GM12892 (cell line): Measurements from ENCODE around the gene ZNF595. TPM values are rescaled to one million over a fixed set of nuclear protein-coding genes. Genes with fewer than 3 reads are reported as not detected.
"Not testable (repeated sequence)": the region's sequence is repeated elsewhere in the genome, so short reads cannot be mapped to it uniquely, and the experiment has no call there.

Source experiments
- DNase-seq: peaks from one replicate; pipeline ENCODE4 v3.0.0; 2011; ENCODE audit not compliant: insufficient read length
- FAIRE-seq: peaks from 2 replicates; lab custom pipeline; 2011; peaks lifted over from hg19 to GRCh38; lab: Jason Lieb, UNC
- polyA plus RNA-seq: library from polyadenylated mRNA; unstranded; fragments of >200 nt; gene quantifications from one replicate; pipeline ENCODE4 v1.2.1, GENCODE V29; 2012; ENCODE audit warnings: missing spikeins, inconsistent platforms; ENCODE audit not compliant: missing spikeins

Gene ZNF595
- 2.9 TPM for polyA plus RNA-seq

GRCh38 chr4:52804-53479 is at the start of gene ZNF595:
Gene ZNF595, plus strand, starts transcription at chr4:53321. Its CDS starts 168 bp downstream, at chr4:53489.
- DNase-seq, FAIRE-seq: not testable (repeated sequence)

GRCh38 chr4:9937-10870 is 42.9 kb upstream of the ZNF595 start:
- FAIRE-seq: not testable (repeated sequence)

GRCh38 chr4:11095-11815 is 41.9 kb upstream of the ZNF595 start:
- DNase-seq, FAIRE-seq: not testable (repeated sequence)

More at GRCh38 chr4:9937-10870, 42.9 kb upstream of the ZNF595 start:
- DNase-seq: not testable (repeated sequence)

- not testable (repeated sequence) for FAIRE-seq, DNase-seq
These were observed 41.2 kb upstream of the ZNF595 start for GRCh38 chr4:11816-12417.

GRCh38 chr4:18128-18527 is 35.0 kb upstream of the ZNF595 start:
- FAIRE-seq, DNase-seq: not testable (repeated sequence)

- not testable (repeated sequence) for DNase-seq, FAIRE-seq
These were observed 34.5 kb upstream of the ZNF595 start for GRCh38 chr4:18589-18988.

- DNase-seq, FAIRE-seq: not testable (repeated sequence)
These were observed 30.2 kb upstream of the ZNF595 start for GRCh38 chr4:22882-23281.

- not testable (repeated sequence) for FAIRE-seq, DNase-seq
These were observed 28.8 kb upstream of the ZNF595 start for GRCh38 chr4:24359-24758.

- DNase-seq, FAIRE-seq: not testable (repeated sequence)
These were observed 25.6 kb upstream of the ZNF595 start for GRCh38 chr4:27501-27900.

- FAIRE-seq, DNase-seq: not testable (repeated sequence)
These were observed 24.2 kb upstream of the ZNF595 start for GRCh38 chr4:28767-29542.

- DNase-seq, FAIRE-seq: not testable (repeated sequence)
These were observed 19.8 kb upstream of the ZNF595 start for GRCh38 chr4:33314-33713.

- not testable (repeated sequence) for FAIRE-seq, DNase-seq
These were observed 16.3 kb upstream of the ZNF595 start for GRCh38 chr4:36559-37415.

- FAIRE-seq, DNase-seq: not testable (repeated sequence)
These were observed 14.9 kb upstream of the ZNF595 start for GRCh38 chr4:38202-38601.

- DNase-seq, FAIRE-seq: not testable (repeated sequence)
These were observed 9.7 kb upstream of the ZNF595 start for GRCh38 chr4:43375-43774.

- FAIRE-seq, DNase-seq: not testable (repeated sequence)
These were observed 1.9 kb upstream of the ZNF595 start for GRCh38 chr4:51253-51652.

- not testable (repeated sequence) for DNase-seq, FAIRE-seq
These were observed 1.4 kb upstream of the ZNF595 start for GRCh38 chr4:51655-52277.

GRCh38 chr4:53521-53920 is 400 bp downstream of the ZNF595 start:
- FAIRE-seq, DNase-seq: not testable (repeated sequence)
